GM21717 (cell line): ENCODE results near the gene KSR1.

Experiments used
- ATAC-seq: cut with Tn5 transposase; IDR thresholded peaks from one replicate; pipeline ENCODE4 v1.9.1; 2021; ENCODE audit warnings: mild to moderate bottlenecking, moderate library complexity; ENCODE audit not compliant: unreplicated experiment

KSR1 gene

DNA sequence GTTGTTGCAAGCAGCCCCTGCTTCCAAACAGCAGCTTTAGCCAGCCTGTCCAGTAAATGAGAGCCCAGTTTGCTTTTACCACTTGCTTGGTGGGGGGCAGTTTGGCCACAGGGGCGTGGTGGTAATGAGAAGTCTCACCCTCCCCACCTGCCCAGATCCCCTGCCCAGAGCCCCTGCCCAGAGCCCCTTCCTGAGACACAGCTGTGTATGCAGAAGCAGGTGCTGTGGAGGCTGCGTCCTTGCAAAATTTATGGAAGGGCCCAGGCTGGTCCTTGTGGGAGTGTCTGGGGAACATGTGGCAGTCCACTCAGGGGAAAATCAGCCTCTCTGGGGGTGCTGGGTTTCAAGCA lies 147.1 kb downstream of the KSR1 start:
- ATAC-seq: no peak

DNA sequence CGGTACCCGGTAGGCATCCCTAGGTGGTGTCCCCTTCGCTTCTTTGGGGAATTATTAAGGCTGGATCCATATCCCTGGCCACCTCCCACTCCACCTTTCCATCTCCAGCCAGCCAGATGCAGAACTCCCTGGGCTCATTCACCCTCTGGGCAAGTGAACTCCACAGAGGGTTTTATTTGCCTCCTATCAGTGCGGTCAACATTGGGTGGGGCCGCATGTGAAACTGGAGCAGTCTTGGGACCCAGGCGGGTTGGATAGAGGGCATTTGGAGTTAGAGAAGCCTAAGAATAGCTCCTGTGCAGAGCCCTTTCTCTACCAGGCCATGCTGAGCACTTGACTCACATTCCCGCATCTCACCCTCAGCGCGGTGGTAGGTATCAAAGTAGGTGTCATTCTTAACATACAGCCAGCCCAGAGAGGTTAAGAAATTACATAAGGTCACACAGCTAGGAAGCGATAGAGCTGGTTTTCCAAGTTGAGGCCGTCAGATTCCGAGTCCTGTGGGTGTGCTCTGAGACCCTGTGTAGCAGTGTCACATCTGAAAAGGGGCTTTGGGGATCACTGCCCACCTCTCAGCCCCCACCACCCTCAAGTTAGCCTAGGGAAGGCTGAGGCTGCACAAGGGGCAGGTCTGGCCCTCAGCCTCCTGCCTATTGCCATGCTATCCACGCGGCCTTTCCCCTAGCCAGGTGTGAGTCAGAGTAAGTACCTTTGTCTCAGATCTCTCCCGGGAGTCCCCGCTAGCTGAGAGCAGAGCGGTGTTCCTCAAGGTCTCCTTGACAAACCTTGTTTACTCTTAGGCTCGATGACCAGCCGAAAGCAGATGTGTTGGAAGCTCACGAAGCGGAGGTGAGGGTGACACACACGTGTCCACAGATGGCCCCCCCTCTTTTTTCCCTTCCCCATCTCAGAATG lies 147.9 kb downstream of the KSR1 start:
- ATAC-seq: no peak

DNA sequence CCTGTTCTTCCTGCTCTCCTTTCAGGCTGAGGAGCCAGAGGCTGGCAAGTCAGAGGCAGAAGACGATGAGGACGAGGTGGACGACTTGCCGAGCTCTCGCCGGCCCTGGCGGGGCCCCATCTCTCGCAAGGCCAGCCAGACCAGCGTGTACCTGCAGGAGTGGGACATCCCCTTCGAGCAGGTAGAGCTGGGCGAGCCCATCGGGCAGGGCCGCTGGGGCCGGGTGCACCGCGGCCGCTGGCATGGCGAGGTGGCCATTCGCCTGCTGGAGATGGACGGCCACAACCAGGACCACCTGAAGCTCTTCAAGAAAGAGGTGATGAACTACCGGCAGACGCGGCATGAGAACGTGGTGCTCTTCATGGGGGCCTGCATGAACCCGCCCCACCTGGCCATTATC lies 149.2 kb downstream of the KSR1 start:
- no peak for ATAC-seq

DNA sequence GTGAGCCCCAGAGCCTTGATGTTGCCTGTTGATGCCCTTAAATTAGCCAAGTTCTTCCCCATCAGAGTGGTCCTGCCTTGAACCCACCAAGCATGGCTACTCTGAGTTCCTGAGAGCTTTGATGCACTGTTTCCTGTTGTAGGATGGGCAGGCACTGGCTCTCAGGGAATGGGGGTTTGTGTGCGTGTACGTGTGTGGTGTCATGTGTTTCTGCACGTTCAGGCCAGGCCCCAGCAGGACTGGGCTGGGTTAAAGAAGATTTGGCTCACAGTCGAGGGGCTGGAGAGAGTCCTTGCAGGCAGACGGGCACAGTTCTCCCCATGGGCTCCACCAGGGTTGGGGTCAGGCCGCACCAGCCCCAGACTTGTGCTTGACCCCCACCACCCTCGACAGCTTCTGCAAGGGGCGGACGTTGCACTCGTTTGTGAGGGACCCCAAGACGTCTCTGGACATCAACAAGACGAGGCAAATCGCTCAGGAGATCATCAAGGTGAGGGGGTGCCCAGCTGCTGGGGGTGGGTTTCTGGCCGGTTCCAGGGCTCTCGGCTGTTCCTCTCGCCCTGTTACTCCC lies 151.4 kb downstream of the KSR1 start:
- no peak for ATAC-seq

DNA sequence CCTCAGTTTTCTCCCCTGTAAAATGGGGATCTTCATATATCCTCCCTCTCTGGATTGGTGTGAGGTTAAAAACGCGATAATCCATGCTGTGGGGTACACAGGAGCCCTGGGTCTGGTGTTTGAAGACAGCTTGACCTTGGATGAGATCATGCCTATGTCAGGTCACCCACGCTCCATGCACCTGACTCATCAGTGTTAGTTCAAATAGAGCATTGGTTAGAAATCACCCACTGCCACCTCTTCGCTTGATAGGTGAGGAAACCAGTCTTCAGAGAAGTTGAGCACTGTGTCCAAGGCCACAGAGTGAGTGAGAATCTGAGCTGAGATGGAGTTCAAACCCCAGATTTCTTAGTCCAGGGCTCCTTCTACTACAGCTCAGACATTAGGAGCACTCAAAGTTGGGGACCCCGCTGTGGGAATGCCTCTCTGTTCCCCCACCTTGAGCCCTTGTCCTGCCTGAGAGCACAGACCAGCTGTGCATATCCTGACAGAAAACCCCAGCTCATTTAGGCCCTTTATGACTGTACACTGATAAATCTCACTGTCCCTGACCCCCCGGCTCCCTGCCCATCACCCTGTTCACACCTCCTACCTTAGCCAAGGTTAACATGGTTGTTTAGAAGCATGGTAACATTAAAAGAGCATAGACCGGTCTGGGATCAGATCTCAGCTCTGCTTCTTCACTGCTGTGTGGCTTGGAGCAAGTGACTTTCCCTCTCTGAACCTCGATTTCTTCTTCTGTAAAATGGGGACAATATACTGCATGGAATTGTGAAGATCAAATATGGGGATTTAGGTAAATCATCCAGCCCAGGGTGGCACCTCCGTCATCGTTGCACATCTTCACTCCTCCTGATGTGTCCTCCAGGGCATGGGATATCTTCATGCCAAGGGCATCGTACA lies 152.3 kb downstream of the KSR1 start:
- no peak for ATAC-seq

DNA sequence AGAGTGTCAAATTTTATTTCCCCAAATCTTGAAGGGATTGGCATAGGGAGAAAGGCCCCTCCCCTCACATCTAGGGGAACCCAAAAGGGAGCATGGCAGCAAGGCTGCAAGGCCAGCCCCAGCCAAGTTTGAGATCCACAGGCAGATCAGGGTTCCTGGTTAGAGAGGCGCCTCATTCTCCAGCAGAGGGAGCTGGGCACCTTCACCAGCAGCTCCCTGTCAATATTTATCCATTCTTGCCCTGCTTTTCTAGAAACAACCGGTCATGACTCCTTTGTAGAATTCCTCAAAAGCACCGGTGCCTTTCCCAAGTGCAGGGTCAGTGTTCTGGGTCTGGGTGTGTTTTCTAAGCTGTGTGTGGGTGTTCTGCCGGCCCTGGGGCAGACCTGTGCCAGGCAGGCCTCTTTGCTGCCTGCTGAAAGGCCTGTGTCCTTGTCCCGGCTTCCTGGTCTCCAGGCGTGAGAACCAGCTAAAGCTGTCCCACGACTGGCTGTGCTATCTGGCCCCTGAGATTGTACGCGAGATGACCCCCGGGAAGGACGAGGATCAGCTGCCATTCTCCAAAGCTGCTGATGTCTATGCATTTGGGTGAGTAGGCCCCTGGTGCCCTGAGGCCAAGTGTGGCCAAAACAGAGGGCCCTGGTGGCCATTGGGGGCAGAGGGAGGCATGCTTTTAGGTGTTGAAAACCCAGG lies 153.5 kb downstream of the KSR1 start:
- no peak for ATAC-seq

DNA sequence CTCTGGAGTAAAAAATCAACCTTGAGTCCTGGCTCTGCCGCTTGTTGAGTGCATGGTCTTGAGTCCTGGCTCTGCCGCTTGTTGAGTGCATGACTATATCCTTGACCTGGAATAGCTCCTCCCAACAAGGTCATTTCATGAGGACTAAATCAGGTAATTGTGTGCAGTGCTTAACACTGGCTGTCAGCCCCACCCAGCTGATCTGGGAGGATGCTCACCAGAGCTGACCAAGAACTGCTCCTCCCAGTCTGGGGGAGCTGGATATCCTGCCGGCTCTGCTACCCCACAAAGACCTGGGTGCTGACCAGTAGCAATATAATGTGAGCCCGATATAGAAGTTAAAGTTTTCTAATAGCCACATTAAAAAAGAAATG lies 154.0 kb downstream of the KSR1 start:
- ATAC-seq: no peak

DNA sequence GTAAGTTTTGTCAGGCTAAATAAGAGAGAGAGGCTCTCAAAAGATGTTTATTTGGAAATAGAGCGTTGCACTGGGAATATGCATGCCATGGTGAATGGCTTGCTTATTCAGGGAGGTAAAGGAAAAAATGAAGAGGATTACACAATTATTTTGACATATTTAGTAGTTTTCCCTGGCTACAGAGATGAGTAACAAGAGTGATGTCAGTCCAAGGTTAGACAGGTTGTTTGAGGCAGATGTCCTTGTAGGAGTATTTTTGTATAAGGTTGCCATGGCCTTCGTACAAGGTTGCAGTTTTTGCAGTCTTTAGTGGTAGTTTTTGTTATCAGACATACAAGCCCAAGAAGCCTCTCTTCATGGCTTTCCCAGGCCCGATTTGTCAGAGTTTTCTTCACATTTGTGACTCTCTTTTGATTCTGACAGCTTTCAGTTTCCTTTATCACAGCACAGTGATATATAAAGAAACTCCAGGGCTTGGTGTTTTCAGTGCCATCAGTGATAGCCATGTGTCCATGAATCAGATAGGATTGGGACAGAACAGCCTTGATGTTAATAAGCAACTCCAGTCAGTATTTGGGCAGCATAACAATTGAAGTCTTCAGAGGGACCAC lies 156.0 kb downstream of the KSR1 start:
- no peak for ATAC-seq

DNA sequence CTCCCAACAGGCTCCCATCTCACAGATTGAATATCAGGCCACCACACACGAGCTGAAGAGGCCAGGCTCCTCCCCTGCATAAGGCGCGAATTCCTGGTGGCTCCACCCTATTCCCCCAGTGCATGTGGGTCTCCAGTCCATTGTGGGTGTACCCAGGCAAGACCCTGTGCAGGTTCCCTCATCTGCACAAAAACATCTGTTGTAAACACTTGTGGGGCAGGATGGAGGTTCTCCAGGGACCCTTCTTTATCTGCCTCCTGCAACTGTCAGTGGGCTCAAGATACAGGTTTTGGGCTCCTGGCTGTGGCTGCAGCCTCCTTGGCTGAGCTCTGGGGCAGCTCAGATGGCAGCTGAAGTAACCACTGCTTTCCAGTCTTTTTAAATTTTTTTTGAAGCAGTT lies 157.2 kb downstream of the KSR1 start:
- no peak for ATAC-seq

DNA sequence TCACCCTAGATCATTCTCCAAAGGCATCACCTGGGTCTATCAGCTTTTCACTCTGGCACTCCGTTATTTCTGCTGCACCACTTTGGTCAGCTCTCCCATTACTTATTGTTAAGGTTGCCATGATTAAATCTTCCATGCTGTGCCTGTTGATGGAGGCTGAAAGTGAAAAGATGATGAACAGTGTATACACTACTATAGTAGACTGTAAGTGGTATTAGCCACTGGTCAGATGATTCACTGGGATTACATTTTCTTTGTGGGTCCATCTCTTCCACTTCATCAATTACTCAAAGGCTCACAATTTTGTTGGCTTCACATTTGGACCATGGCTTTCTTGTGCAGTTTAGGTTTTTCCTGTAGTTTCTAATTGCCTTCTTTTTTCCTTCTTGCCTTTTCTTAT lies 158.9 kb downstream of the KSR1 start:
- no peak for ATAC-seq

DNA sequence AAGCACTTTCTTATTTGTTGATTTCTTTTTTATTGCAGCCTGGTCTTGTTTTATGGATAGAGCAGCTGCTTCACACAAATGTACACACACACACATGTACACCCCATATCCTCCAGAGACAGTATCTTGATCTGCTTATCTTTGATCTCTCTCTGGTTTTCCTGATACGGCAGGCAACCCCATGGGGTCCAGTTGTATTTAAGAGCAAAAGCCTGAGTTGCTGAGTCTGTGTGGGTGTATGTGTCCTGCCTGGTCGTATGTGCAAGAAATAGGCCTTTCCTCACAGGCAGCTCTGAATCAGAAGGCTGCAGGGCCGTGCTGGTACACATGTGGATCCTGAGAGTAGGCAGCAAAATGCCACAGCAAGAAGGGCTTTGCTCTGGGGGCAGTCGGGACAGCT lies 160.2 kb downstream of the KSR1 start:
- no peak for ATAC-seq

DNA sequence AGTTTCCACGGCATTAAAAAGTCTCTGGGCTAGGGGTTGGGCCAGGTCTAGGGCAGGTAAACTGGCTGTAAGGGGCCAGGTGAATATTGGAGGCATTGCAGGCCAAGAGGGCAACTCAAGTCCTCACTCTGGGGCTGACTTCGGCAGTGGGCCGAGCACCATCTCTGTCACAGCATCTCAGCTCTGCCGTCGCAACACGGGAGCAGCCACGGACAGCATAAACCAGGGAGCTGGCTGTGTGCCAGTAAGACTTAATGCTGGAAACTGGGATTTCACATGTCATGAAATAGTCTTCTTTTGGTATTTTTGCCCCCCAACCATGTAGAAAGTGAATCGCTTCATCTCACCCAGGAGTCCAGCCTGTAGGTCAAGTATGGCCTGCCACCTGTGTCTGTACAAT lies 162.2 kb downstream of the KSR1 start:
- no peak for ATAC-seq

DNA sequence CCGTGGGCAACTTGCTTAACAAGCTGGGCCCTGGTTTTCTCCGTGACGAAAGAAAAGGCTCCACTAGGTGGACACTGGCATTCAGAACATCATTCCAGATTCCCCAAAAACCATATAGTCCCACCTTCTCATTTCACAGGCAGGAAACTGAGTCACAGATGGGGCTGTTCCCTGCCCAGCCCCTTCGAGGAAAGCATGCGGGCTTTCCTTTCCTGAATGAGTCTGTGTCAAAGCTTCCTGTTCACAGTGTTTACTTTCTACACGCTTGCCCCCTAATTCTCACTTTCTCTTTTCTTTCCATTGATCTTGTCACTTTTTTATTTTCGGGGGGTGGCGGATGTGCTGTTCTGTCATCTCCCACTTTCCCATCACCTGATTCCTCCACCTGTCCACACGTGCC lies 164.5 kb downstream of the KSR1 start:
- ATAC-seq: no peak

DNA sequence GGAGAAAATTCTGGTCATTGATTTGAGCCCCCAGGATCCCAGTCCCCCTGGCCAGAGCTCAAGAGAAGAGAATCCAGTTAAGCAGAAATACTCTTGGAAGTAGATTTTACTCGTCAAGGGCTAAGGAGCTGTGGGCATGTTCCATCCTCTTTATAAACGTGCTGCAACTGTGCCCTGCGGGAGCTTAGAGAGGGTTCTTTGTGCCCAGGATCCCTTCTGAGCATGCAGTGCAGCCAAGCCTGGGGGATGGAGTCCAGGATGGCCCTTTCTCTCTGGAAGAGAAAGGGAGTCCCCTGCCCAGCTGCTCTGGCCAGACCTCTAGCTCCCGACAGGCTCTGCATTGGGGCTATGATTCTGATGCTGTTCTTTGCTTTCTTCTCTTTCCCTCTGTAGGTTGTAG lies 165.3 kb downstream of the KSR1 start:
- ATAC-seq: no peak

DNA sequence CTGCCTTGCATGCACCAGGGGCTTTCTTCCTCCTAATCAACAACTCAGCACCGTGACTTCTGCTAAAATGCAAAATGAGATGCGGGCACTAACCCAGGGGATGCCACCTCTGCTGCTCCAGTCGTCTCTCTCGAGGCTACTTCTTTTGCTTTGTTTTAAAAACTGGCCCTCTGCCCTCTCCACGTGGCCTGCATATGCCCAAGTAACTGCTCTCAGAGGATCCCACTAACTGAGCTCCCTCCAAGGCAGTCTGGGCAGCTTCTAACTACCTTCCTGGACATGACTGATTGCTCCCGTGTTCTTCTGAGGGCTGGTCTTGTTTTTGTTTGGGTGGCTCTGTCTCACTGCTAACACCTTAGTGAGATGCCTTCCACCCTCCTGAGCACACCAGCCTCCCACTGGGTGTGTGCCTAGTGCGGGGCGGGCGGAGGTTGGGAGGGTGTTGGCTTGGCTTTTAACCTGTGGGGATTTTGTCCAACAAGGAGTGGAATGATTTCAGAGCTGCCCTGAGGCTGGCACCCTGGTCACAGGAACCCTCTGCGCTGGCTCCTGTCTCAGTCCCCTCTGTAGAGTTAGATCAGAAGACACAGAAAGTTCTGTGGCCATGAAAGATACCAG lies 165.8 kb downstream of the KSR1 start:
- ATAC-seq: no peak

DNA sequence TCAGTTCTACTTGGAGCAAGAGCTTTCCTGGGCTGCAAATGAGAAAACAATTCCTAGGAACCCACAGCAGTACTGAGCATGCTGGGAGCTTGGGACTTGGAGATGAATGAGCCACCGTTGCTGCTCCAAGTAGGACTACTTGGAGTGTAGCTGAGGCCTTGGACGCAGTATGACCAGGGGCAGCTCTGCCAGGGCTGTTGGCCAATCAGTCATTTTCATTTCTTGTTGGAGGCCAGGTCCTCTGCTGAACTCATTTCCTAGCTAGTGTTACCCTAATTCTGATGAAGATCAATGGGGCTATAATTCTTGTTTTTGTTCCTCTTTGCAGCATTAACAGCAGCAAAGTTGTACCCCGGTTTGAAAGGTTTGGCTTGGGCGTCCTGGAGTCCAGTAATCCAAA lies 166.7 kb downstream of the KSR1 start:
- ATAC-seq: no peak

DNA sequence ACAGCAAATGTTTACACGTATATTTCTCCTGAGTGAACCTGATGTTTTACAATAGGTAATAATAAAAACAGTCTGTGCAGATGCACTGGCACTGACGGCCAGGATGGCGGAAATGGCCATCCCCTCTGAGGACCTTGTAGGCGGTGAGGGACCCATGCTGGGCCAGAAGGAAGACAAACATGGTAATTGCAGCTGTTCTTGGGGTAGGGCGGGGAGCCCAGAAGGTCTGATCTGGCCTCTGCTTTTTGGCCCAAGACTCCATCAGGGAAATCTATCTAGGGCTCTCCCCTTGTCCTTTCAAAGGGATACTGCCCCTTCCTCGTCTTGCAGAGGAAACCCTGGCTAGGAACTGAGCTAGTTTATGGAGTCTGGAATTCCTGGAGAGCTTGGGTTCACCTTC lies 167.4 kb downstream of the KSR1 start:
- no peak for ATAC-seq

DNA sequence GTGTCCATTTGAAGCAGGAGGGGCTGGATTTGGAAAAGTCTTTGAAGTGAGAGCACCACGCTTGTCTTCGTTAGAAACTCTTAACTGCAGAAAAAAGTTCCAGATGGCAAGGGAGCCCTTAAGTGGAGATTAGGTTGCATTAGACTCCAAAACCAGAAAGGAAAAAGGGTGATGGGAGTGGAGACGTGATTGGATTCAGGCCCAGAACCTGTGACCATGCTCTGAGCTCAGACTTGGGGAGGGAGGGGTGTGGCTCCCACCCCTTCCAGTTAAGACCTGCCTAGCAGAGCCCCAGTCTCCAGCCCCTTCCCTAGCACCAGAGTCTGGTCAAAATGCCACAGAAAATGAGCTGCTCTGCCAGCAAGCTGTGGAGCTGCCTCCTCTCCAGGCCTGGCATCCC lies 168.3 kb downstream of the KSR1 start:
- no peak for ATAC-seq

DNA sequence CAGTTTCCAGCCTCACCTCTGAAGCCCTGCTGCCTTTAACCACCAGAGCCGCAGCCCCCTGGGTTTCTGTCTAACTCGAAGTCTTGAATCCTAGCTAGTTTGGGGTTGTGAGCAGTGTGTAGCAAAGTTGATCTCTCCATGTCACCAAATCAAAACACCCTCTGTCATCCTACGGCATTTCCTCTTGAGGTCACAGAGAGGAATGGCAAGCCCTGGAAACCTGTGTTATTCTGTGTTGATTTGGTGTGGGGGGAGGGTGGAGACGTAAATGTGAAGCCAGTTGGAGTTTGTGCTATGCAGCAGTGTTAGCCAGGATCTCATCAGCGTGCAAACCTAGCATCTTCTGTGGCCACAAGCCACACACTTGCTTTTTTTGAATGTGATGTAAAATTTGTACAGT lies 169.6 kb downstream of the KSR1 start:
- no peak for ATAC-seq

DNA sequence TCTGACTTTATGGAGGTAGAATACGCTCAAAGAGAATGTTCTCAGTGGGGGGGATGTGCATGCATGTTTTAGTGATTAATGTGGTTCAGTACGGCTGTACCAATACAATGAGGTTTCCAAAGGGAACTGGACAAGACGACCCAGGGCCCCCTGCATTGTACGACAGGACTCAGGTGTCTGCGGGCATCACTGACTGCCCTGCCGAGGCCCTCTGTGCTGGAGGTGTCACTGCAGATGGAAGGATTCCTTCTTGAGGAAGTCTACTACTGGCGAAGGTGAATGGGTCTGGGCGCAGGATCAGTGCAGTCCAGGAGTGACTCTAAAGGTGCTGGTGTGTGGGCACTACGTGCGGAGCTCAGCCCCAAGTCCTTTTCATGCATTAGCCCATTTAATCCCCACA lies 171.3 kb downstream of the KSR1 start:
- ATAC-seq: no peak
